ENCODE measurements around the gene CALY.
A peak's percentile ranks its signal among the peaks of the same experiment; 100 is the strongest.

CALY gene

GRCh38 chr10:133357285-133358161 lies 20.8 kb upstream of the CALY start, which contains the start of gene FUOM:
Gene FUOM, minus strand, starts transcription at chr10:133358019. Its CDS starts 12 bp downstream, at chr10:133358007.
- Histone ChIP-seq H3K4me3 (ENCODE audit: low read depth, low read length) (peak within 1 kb of the TSS; percentile 85), H3K27me3 (ENCODE audit: insufficient read depth, low read length) (no peaks in the 10 kb centered on the region), H3K4me1 (ENCODE audit: control insufficient read depth, insufficient read depth, low read length, unreplicated experiment) (peaks cover 7% of the 10 kb centered on the region), H3K27ac (ENCODE audit: low read depth, low read length) (no peak within 1 kb of the TSS), H3K79me2 (ENCODE audit: control insufficient read depth, insufficient read depth, low read length, unreplicated experiment) (peaks cover 7% of the 10 kb centered on the region), H2AFZ (ENCODE audit: low read length, unreplicated experiment) (peak within 1 kb of the TSS; percentile 88), H3K36me3 (ENCODE audit: insufficient read depth, low read length) (no peaks in the 10 kb centered on the region; the same call in 1 of the 2 replicates)

DNA sequence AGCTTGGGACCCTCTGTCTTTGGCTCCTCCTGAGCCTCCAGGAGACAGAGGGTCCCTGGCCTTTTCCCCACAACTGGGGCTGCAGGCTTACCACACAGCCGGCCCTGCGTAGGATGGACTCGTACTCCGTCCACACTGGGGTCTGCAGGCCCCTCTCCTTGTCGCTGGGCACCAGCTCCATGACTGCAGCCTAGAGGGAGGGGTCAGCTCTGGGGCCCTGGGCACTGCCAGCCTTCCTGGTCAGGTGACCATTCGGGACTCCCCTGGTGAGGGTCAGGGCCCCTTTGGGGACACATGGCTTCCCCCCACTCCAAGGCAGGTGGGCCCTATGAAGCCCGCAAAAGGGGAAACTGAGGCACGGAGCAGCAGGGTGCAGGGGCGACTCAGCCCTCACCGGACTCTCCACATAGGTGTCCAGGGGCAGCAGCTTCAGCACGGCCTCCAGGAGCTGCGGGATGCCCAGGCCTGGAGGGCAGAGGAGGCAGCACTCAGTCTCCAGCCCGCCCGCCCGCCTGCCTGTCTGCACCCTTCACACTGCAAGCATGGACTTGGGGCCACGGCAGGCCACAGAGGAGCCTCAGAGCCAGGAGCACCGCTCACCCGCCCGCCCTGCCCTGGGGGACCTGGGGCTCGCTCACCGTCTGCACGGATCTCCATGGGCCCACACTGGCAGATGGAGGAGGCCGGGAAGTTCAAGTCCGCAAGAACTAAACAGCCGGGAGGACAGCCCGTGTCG lies 20.0 kb upstream of the CALY start:
- Histone ChIP-seq H3K4me3 (ENCODE audit: low read depth, low read length) (peak overlapping the region; percentile 85), H3K79me2 (ENCODE audit: control insufficient read depth, insufficient read depth, low read length, unreplicated experiment) (peaks cover 7% of the 10 kb centered on the region), H2AFZ (ENCODE audit: low read length, unreplicated experiment) (peak overlapping the region; percentile 88), H3K4me1 (ENCODE audit: control insufficient read depth, insufficient read depth, low read length, unreplicated experiment) (peaks cover 7% of the 10 kb centered on the region), H3K36me3 (ENCODE audit: insufficient read depth, low read length) (no peaks in the 10 kb centered on the region), H3K27me3 (ENCODE audit: insufficient read depth, low read length) (no peaks in the 10 kb centered on the region), H3K27ac (ENCODE audit: low read depth, low read length) (no peak overlapping the region)

- Histone ChIP-seq H3K4me3 (ENCODE audit: low read depth, low read length) (peak overlapping the region; percentile 85), H3K4me1 (ENCODE audit: control insufficient read depth, insufficient read depth, low read length, unreplicated experiment) (peaks cover 7% of the 10 kb centered on the region), H3K79me2 (ENCODE audit: control insufficient read depth, insufficient read depth, low read length, unreplicated experiment) (peaks cover 7% of the 10 kb centered on the region), H3K27me3 (ENCODE audit: insufficient read depth, low read length) (no peaks in the 10 kb centered on the region), H2AFZ (ENCODE audit: low read length, unreplicated experiment) (no peak overlapping the region), H3K27ac (ENCODE audit: low read depth, low read length) (no peak overlapping the region), H3K36me3 (ENCODE audit: insufficient read depth, low read length) (no peaks in the 10 kb centered on the region)
Observed at GRCh38 chr10:133355991-133356390, 19.3 kb upstream of the CALY start.

GRCh38 chr10:133355266-133355665 lies 18.6 kb upstream of the CALY start:
- H3K36me3 ChIP-seq (ENCODE audit: insufficient read depth, low read length): no peaks in the 10 kb centered on the region
- no peak overlapping the region for H3K27ac ChIP-seq (ENCODE audit: low read depth, low read length)
- H3K27me3 ChIP-seq (ENCODE audit: insufficient read depth, low read length): no peaks in the 10 kb centered on the region
- H2AFZ ChIP-seq (ENCODE audit: low read length, unreplicated experiment): no peak overlapping the region
- H3K79me2 ChIP-seq (ENCODE audit: control insufficient read depth, insufficient read depth, low read length, unreplicated experiment): peaks cover 7% of the 10 kb centered on the region
- H3K4me3 ChIP-seq (ENCODE audit: low read depth, low read length): no peak overlapping the region
- peaks cover 7% of the 10 kb centered on the region for H3K4me1 ChIP-seq (ENCODE audit: control insufficient read depth, insufficient read depth, low read length, unreplicated experiment)

GRCh38 chr10:133354672-133355240 lies 18.1 kb upstream of the CALY start:
- no peak overlapping the region for H3K27ac ChIP-seq (ENCODE audit: low read depth, low read length)
- no peaks in the 10 kb centered on the region for H3K36me3 ChIP-seq (ENCODE audit: insufficient read depth, low read length)
- H3K79me2 ChIP-seq (ENCODE audit: control insufficient read depth, insufficient read depth, low read length, unreplicated experiment): peaks cover 7% of the 10 kb centered on the region
- H2AFZ ChIP-seq (ENCODE audit: low read length, unreplicated experiment): no peak overlapping the region
- H3K4me3 ChIP-seq (ENCODE audit: low read depth, low read length): no peak overlapping the region
- H3K4me1 ChIP-seq (ENCODE audit: control insufficient read depth, insufficient read depth, low read length, unreplicated experiment): peaks cover 7% of the 10 kb centered on the region
- no peaks in the 10 kb centered on the region for H3K27me3 ChIP-seq (ENCODE audit: insufficient read depth, low read length)

GRCh38 chr10:133353988-133354605 lies 17.4 kb upstream of the CALY start:
- Histone ChIP-seq H3K79me2 (ENCODE audit: control insufficient read depth, insufficient read depth, low read length, unreplicated experiment) (peaks cover 7% of the 10 kb centered on the region), H3K36me3 (ENCODE audit: insufficient read depth, low read length) (no peaks in the 10 kb centered on the region), H3K4me3 (ENCODE audit: low read depth, low read length) (no peak overlapping the region), H3K27me3 (ENCODE audit: insufficient read depth, low read length) (no peaks in the 10 kb centered on the region), H3K4me1 (ENCODE audit: control insufficient read depth, insufficient read depth, low read length, unreplicated experiment) (peaks cover 7% of the 10 kb centered on the region), H2AFZ (ENCODE audit: low read length, unreplicated experiment) (no peak overlapping the region), H3K27ac (ENCODE audit: low read depth, low read length) (no peak overlapping the region)

DNA sequence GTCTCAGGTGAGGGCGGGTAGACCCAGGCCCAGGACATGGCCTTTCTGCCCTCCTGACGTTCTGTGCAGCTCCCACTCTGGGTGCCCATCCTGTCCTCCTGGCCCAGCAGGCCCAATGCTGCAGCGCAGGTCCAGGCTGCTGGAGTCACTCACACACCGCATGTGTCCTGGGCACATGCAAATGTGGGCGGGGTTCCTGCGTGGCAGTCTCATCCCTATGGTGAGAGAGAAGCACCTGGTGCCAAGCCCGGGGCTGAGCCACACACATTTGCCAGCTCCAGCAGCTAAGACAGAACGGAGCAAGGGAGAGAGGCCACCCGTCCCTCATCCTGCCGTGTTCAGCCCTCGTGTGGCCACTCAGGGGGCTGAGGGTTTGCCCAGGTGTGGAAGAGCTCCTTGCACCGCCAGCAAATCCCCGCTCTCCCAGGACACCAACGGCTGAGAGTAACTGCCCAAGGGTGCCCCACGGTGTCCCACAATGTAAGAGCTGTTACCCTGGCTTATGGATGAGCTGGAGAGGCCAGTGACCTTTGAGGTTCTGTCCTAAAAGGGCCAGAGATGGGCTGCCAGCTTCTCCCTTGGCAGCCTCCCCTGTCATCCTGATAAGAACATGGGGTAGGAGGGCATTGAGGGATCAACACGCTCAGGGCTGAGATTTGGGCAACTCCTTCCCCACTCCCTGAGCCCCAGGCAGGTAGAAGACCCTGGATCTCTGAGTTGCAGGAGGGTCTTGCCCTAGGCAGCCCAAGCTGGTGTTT lies 16.7 kb upstream of the CALY start:
- H2AFZ ChIP-seq (ENCODE audit: low read length, unreplicated experiment): no peak overlapping the region
- no peaks in the 10 kb centered on the region for H3K36me3 ChIP-seq (ENCODE audit: insufficient read depth, low read length)
- H3K79me2 ChIP-seq (ENCODE audit: control insufficient read depth, insufficient read depth, low read length, unreplicated experiment): peaks cover 7% of the 10 kb centered on the region
- peaks cover 8% of the 10 kb centered on the region for H3K4me1 ChIP-seq (ENCODE audit: control insufficient read depth, insufficient read depth, low read length, unreplicated experiment)
- H3K4me3 ChIP-seq (ENCODE audit: low read depth, low read length): no peak overlapping the region
- H3K27me3 ChIP-seq (ENCODE audit: insufficient read depth, low read length): no peaks in the 10 kb centered on the region
- no peak overlapping the region for H3K27ac ChIP-seq (ENCODE audit: low read depth, low read length)

GRCh38 chr10:133351408-133352318 lies 15.0 kb upstream of the CALY start:
- no peaks in the 10 kb centered on the region for H3K27me3 ChIP-seq (ENCODE audit: insufficient read depth, low read length)
- no peaks in the 10 kb centered on the region for H3K36me3 ChIP-seq (ENCODE audit: insufficient read depth, low read length)
- no peak overlapping the region for H3K27ac ChIP-seq (ENCODE audit: low read depth, low read length)
- no peak overlapping the region for H2AFZ ChIP-seq (ENCODE audit: low read length, unreplicated experiment)
- H3K79me2 ChIP-seq (ENCODE audit: control insufficient read depth, insufficient read depth, low read length, unreplicated experiment): peaks cover 6% of the 10 kb centered on the region
- H3K4me1 ChIP-seq (ENCODE audit: control insufficient read depth, insufficient read depth, low read length, unreplicated experiment): peaks cover 8% of the 10 kb centered on the region
- no peak overlapping the region for H3K4me3 ChIP-seq (ENCODE audit: low read depth, low read length)

DNA sequence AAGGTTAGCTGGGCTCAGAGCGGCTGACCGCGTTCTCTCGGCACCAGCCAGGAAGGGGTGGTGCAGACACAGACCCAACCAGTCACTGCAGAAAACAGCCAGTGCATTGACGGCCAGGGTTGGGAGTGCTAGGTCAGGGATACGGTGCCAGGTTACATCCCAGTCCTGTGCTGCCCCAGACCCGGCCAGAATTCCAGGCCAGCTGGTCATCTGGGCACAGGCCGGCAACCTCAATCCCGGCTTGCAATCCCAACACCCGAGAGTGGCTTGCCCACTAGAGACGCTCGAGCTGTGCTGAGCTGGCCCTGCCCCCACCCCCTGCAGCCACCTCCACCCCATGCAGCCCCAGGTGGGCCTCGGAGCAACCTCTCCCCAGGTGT lies 14.2 kb upstream of the CALY start:
- Histone ChIP-seq H3K79me2 (ENCODE audit: control insufficient read depth, insufficient read depth, low read length, unreplicated experiment) (no peaks in the 10 kb centered on the region), H3K27ac (ENCODE audit: low read depth, low read length) (no peak overlapping the region), H3K4me1 (ENCODE audit: control insufficient read depth, insufficient read depth, low read length, unreplicated experiment) (peaks cover 3% of the 10 kb centered on the region), H3K4me3 (ENCODE audit: low read depth, low read length) (no peak overlapping the region), H2AFZ (ENCODE audit: low read length, unreplicated experiment) (no peak overlapping the region), H3K36me3 (ENCODE audit: insufficient read depth, low read length) (no peaks in the 10 kb centered on the region), H3K27me3 (ENCODE audit: insufficient read depth, low read length) (no peaks in the 10 kb centered on the region)

Measured in ACC112 (cell line).